Coronary artery (tissue), 2 donors: ENCODE results near the gene MOCS2.
"Not testable (repeated sequence)": the region's sequence is repeated elsewhere in the genome, so short reads cannot be mapped to it uniquely, and the experiment has no call there.

ENCODE experiments used
- DNase-seq: peaks from one replicate; pipeline ENCODE4 v3.0.0-alpha.2; 2017; ENCODE audit warnings: low spot score
- H3K27ac ChIP-seq, 2 donors: fragments of 200-600 bp; sonication (generic); one replicate each; pipeline ENCODE4 v1.5.1; 2016 to 2019
- H3K4me3 ChIP-seq: fragments of 200-600 bp; sonication (generic); 2 replicates; pipeline ENCODE4 v1.5.1; 2016; ENCODE audit warnings: mild to moderate bottlenecking, moderate library complexity
- CTCF ChIP-seq: fragments of 200-600 bp; sonication (generic); IDR thresholded peaks from one replicate; pipeline ENCODE4 v1.5.1; 2019; ENCODE audit warnings: antibody characterized with exemption

MOCS2 gene

GRCh38 chr5:53112909-53113308, 3.4 kb upstream of the MOCS2 start:
- H3K4me3 ChIP-seq = no peak overlapping the region
- H3K27ac ChIP-seq = no peak overlapping the region
- DNase-seq = no peak
- no peak for TF ChIP-seq CTCF

- DNase-seq, H3K4me3 ChIP-seq, H3K27ac ChIP-seq: not testable (repeated sequence)
Observed at GRCh38 chr5:53112307-53112706, 2.8 kb upstream of the MOCS2 start.

- Histone ChIP-seq H3K4me3 (no peak overlapping the region), H3K27ac (no peak overlapping the region)
- TF ChIP-seq CTCF = no peak
- no peak for DNase-seq
Observed at GRCh38 chr5:53111139-53111538, 1.6 kb upstream of the MOCS2 start.

- TF ChIP-seq CTCF = no peak
- no peak for DNase-seq
- Histone ChIP-seq H3K27ac (peak overlapping the region; percentile 72 to 86), H3K4me3 (peak overlapping the region; percentile 84)
Observed at GRCh38 chr5:53110156-53110555, 599 bp upstream of the MOCS2 start.

- Histone ChIP-seq H3K4me3 (peak overlapping the region; percentile 84), H3K27ac (peak overlapping the region; percentile 72 to 86)
- DNase-seq = no peak
- TF ChIP-seq CTCF = no peak
Observed at GRCh38 chr5:53109056-53109442, 508 bp downstream of the MOCS2 start.

GRCh38 chr5:53105611-53106300, 3.8 kb downstream of the MOCS2 start:
- TF ChIP-seq CTCF = no peak
- no peak for DNase-seq
- Histone ChIP-seq H3K4me3 (no peak overlapping the region), H3K27ac (no peak overlapping the region)

GRCh38 chr5:53100606-53101005, 9.0 kb downstream of the MOCS2 start:
- TF ChIP-seq CTCF = no peak
- DNase-seq = no peak
- Histone ChIP-seq H3K27ac (no peak overlapping the region), H3K4me3 (no peak overlapping the region)
